Common myeloid progenitor, CD34-positive (primary cell): Measurements from ENCODE around the gene TBC1D4.
A peak's percentile ranks its signal among the peaks of the same experiment; 100 is the strongest.

Source experiments
- CTCF ChIA-PET: fragments of 350-600 bp; sonication (Branson Sonifier 250); formaldehyde crosslinking; loops from one replicate; lab custom pipeline; 2021; ENCODE audit warnings: antibody characterized with exemption; lab: Charles Lee
- POLR2A ChIA-PET: fragments of 350-600 bp; sonication (Branson Sonifier 250); formaldehyde crosslinking; loops from one replicate; lab custom pipeline; 2021; ENCODE audit warnings: antibody characterized with exemption; lab: Charles Lee
- DNase-seq, 3 donors: peaks; one replicate each; pipeline versions ENCODE4 v3.0.0 to v3.0.0-alpha.2; 2013
- H3K27ac ChIP-seq, 2 experiments: 1 replicate in 1 of 2; 2 replicates in 1 of 2; pipeline ENCODE4 v1.7.0; 2013; ENCODE audit warnings: inconsistent platforms in 2 of 2, low read length in 2 of 2, mild to moderate bottlenecking in 2 of 2, low read depth in 1 of 2, moderate library complexity in 1 of 2; ENCODE audit not compliant: severe bottlenecking in 2 of 2, insufficient read depth in 1 of 2, poor library complexity in 1 of 2
- H3K27me3 ChIP-seq, 5 experiments: replicated peaks in 2 of 5; 1 replicate in 3 of 5; 2 replicates in 2 of 5; pipeline versions ENCODE4 v1.6.1 to v1.7.0; 2013; ENCODE audit warnings: low read length in 4 of 5, mild to moderate bottlenecking in 2 of 5, moderate library complexity in 2 of 5, inconsistent platforms in 1 of 5; ENCODE audit not compliant: insufficient read depth in 5 of 5, control insufficient read depth in 4 of 5
- H3K36me3 ChIP-seq, 4 experiments: 1 replicate in 2 of 4; 2 replicates in 2 of 4; pipeline versions ENCODE4 v1.6.1 to v1.7.0; 2013; ENCODE audit warnings: low read length in 3 of 4, control low read depth in 1 of 4, mild to moderate bottlenecking in 1 of 4; ENCODE audit not compliant: control insufficient read depth in 4 of 4, insufficient read depth in 4 of 4
- H3K4me1 ChIP-seq, 4 experiments: 1 replicate in 3 of 4; 2 replicates in 1 of 4; pipeline versions ENCODE4 v1.6.1 to v1.7.1; 2013; ENCODE audit warnings: low read length in 3 of 4, mild to moderate bottlenecking in 3 of 4, control low read depth in 1 of 4, inconsistent platforms in 1 of 4, moderate library complexity in 1 of 4; ENCODE audit not compliant: control insufficient read depth in 4 of 4, insufficient read depth in 4 of 4; ENCODE audit errors: control extremely low read depth in 1 of 4
- H3K4me3 ChIP-seq, 7 experiments: 1 replicate in 4 of 7; 2 replicates in 3 of 7; pipeline versions ENCODE4 v1.5.1 to v1.7.0; 2013; ENCODE audit warnings: mild to moderate bottlenecking in 7 of 7, low read length in 6 of 7, moderate library complexity in 6 of 7, inconsistent platforms in 2 of 7, low read depth in 2 of 7, control low read depth in 1 of 7; ENCODE audit not compliant: insufficient read depth in 4 of 7, control insufficient read depth in 1 of 7; ENCODE audit errors: extremely low read depth in 1 of 7
- H3K9me3 ChIP-seq, 5 experiments: 1 replicate in 4 of 5; 2 replicates in 1 of 5; pipeline versions ENCODE4 v1.6.1 to v1.7.1; 2013; ENCODE audit warnings: low read length in 4 of 5, mild to moderate bottlenecking in 2 of 5, inconsistent platforms in 1 of 5, low read depth in 1 of 5, moderate library complexity in 1 of 5; ENCODE audit not compliant: control insufficient read depth in 4 of 5, insufficient read depth in 2 of 5; ENCODE audit errors: control extremely low read depth in 1 of 5
- WGBS: methylation state at CpG from one replicate; pipeline ENCODE4 v1.1.5; 2013; ENCODE audit not compliant: insufficient coverage; 5-methylcytosine and 5-hydroxymethylcytosine counted together

Gene TBC1D4

DNA sequence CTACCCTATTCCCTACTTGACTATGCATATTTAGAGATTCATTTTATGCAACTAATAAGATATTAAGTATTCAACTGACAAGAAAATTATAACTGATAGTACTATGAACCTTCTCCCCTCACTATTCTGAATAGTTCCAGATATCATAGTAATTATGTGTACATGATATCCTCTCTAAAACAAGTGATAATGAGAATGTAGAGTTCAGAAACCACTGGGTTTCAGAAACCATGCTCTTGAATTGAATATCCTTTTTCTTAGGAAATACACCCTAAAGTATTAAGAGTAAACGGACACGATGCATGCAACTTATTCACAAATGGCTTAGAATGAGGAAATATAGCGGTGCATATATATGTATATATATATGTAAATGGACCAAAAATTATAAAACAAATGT is 160.9 kb downstream of the TBC1D4 start:
- H3K4me3 ChIP-seq: no peak overlapping the region
- H3K27ac ChIP-seq: no peak overlapping the region
- WGBS: no CpG with 5 or more reads among the region's 3 CpGs
- peaks cover 5 to 19% (median 15%) of the 10 kb centered on the region in 4 experiments for H3K4me1 ChIP-seq
- ChIA-PET POLR2A (no interaction called here), CTCF (no interaction called here)
- H3K36me3 ChIP-seq: peaks cover 0 to 3% (median 0%) of the 10 kb centered on the region in 4 experiments
- H3K27me3 ChIP-seq: no peaks in the 10 kb centered on the region
- no peaks in the 10 kb centered on the region for H3K9me3 ChIP-seq
- no peak for DNase-seq

DNA sequence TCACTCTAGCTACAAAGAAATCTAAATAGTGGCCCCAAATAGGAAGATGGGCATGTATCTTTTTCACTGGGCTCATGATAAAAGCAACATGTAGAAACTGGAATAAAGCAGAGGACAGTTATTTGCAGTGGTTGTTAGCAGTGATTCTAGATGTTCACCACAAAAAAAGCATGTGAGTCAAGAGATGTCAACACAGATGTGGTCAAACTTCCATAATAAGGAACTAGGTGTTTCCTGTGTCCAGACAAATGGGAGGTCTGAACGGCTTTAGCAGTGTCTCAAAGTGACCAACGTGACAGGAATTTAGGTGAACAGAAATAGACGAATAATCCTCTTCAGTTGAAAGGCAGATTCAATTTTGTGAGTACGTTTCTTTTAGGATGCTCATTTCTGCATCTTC is 162.7 kb downstream of the TBC1D4 start:
- no peaks in the 10 kb centered on the region for H3K27me3 ChIP-seq
- no peaks in the 10 kb centered on the region for H3K9me3 ChIP-seq
- DNase-seq: no peak
- POLR2A ChIA-PET: interaction anchor here (0.6 kb wide), 1 partner anchor 12 kb away, joined by 8 read pairs; no protein-coding TSS in a partner anchor
- H3K27ac ChIP-seq: no peak overlapping the region
- WGBS: 89% methylated on average over 4 of the region's 4 CpGs
- CTCF ChIA-PET: no interaction called here
- H3K4me3 ChIP-seq: no peak overlapping the region
- peaks cover 0 to 3% (median 0%) of the 10 kb centered on the region in 4 experiments for H3K36me3 ChIP-seq
- peaks cover 3 to 13% (median 5%) of the 10 kb centered on the region in 4 experiments for H3K4me1 ChIP-seq

DNA sequence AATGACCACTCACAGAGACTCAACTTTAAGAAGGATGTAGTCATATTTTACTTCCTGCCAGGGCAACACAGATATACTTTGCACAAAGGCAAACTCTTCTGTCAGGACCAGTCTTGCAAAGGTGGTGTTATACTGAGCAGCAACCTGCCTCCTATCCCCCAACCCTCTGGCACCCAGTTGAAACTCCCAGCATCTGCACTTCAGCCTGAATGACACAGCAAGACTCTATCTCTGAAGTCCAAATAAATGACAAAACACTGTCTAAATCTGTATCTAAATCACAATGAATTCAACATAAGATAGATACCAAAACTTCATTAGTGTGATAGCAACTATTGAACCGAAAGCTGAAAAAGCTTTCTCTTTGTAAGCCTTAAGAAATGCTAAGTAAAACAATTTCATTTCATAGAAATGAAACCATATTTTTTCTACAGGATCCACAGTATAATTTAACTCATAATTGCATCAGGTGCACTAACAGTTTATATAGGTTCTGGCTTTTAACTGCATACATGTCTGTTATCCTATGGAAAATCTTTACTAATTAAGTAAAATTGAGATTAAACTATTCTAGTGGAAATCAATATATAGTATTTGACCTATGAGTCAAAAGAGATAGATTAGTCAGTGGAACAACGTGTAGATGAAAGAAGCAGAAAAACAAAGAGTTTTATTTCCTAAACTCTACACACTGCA is 163.7 kb downstream of the TBC1D4 start:
- Histone ChIP-seq H3K4me1 (peaks cover 0 to 9% (median 2%) of the 10 kb centered on the region in 4 experiments), H3K36me3 (peaks cover 0 to 3% (median 0%) of the 10 kb centered on the region in 4 experiments), H3K27me3 (no peaks in the 10 kb centered on the region), H3K9me3 (no peaks in the 10 kb centered on the region), H3K4me3 (no peak overlapping the region), H3K27ac (no peak overlapping the region)
- ChIA-PET POLR2A (no interaction called here), CTCF (no interaction called here)
- WGBS: 100% methylated on average over 1 of the region's 2 CpGs
- no peak for DNase-seq

DNA sequence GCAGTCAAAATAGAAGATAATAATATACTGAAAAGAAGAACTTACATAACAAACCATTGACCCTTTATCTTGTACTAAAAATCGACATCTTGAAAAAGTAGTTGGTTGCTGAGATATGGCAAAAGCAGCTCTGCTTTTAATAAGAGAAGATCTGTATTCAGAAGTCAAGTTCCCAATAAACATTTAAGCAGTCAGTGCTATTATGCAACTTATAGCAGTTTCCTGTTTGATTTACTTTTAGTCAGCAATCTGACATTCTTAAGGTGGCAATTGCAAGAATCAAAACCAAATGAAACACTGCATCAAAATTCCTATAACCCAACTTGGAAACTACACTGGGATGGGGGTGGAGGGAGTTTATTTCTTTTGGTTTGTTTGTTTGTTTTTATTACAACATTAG is 165.5 kb downstream of the TBC1D4 start:
- WGBS: no CpG with 5 or more reads among the region's 1 CpG
- Histone ChIP-seq H3K4me1 (peaks cover 0 to 9% (median 2%) of the 10 kb centered on the region in 4 experiments), H3K27me3 (no peaks in the 10 kb centered on the region), H3K27ac (no peak overlapping the region), H3K4me3 (no peak overlapping the region), H3K36me3 (no peaks in the 10 kb centered on the region), H3K9me3 (no peaks in the 10 kb centered on the region)
- CTCF ChIA-PET: interaction anchor here (1.0 kb wide), 1 partner anchor 26 kb away, joined by 4 read pairs; no protein-coding TSS in a partner anchor
- DNase-seq: peak in 2 of 3 donors; percentile 21 to 27
- POLR2A ChIA-PET: no interaction called here

DNA sequence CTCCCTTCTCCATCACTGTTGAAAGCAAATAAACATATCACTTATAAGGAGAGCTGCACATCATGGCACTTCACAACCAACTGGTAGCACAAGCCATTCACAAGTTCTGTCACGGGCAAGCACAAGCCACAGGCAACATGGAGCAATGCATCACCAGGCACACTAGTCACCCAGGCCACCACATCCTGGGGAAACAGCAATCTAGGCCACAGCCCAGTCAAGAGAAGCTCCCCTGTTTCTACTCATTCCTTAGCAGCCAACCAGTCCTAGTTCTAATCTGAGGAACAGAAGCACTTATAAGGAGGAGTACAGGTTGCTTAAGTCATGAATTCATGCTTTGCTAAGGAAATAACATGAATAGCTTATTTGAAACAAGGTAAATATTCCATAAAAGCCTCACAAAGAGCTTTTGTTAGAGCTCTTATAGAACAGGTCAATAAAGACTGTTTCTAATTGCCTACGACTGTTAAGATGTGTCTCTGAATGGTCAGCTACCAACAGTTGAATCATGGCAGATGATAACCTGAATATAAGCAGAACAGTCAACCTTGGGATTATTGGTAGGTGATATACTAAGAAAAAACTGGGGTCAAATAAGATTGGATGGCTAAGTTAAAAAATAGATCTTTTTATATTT is 169.0 kb downstream of the TBC1D4 start:
- Histone ChIP-seq H3K36me3 (peaks cover 0 to 2% (median 0%) of the 10 kb centered on the region in 4 experiments), H3K9me3 (no peaks in the 10 kb centered on the region), H3K4me1 (peaks cover 0 to 5% (median 2%) of the 10 kb centered on the region in 4 experiments), H3K27ac (no peak overlapping the region), H3K27me3 (no peaks in the 10 kb centered on the region), H3K4me3 (no peak overlapping the region)
- POLR2A ChIA-PET: no interaction called here
- CTCF ChIA-PET: interaction anchor here (1.1 kb wide), 1 partner anchor 13 kb away, joined by 5 read pairs; no protein-coding TSS in a partner anchor
- DNase-seq: no peak
- WGBS: 95% methylated on average over 2 of the region's 2 CpGs

DNA sequence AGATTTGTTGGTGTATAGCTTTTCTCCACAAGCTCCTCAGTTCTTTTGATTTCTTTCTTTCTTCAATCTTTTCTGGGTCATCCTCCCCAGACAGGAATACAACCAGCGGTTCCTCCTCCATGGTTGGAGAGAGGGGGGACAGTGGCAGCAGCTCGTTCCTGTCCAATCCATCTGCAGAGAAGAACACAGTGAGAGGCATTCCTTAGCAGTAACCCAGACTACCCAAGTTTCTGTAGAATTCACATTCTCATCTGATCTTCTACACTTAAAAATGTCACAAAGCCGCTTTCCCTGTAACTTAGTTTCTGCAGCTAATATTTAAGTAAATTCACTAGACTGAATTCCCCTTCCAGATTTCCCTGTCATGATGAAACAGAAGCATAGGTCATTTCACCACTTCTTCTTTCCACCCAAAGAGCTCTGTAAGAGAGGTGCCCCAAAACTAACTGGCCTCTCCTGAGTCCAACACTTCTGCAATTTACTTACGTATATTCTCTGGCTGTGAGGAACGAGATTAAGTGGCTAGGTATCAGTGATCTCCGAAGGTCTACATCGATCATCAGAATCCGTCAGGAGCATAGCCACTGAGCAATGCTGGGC is 171.9 kb downstream of the TBC1D4 start:
- CTCF ChIA-PET: no interaction called here
- no peaks in the 10 kb centered on the region for H3K9me3 ChIP-seq
- no peak for DNase-seq
- H3K36me3 ChIP-seq: peaks cover 0 to 3% (median under 1%) of the 10 kb centered on the region in 4 experiments
- H3K27me3 ChIP-seq: no peaks in the 10 kb centered on the region
- POLR2A ChIA-PET: no interaction called here
- 95% methylated on average over 6 of the region's 8 CpGs for WGBS
- H3K4me1 ChIP-seq: peaks cover 0 to 2% (median under 1%) of the 10 kb centered on the region in 4 experiments
- no peak overlapping the region for H3K4me3 ChIP-seq
- H3K27ac ChIP-seq: no peak overlapping the region

DNA sequence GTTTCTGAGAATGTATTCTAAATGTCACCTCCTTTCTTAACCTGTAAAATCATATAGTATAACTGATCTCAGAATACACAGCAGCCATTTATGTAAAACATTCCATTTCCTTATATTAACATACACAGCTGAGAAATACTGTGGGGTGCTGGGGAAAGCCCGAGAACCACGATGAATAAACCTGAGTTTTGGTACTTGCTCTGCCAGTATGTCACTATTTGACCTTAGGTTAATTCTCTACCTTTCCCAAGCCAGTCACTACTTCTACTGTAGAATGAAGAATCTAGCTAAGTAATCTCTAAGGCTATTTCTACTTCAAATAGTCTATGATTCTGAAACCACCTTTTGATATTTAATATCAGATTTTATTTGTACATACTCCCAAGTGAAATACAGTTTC is 173.7 kb downstream of the TBC1D4 start:
- no peaks in the 10 kb centered on the region for H3K27me3 ChIP-seq
- no peak overlapping the region for H3K27ac ChIP-seq
- peaks cover 0 to 8% (median under 1%) of the 10 kb centered on the region in 4 experiments for H3K36me3 ChIP-seq
- no peaks in the 10 kb centered on the region for H3K9me3 ChIP-seq
- no CpG with 5 or more reads among the region's 2 CpGs for WGBS
- no peak overlapping the region for H3K4me3 ChIP-seq
- ChIA-PET CTCF (no interaction called here), POLR2A (no interaction called here)
- no peak for DNase-seq
- peaks cover 0 to 2% (median under 1%) of the 10 kb centered on the region in 4 experiments for H3K4me1 ChIP-seq
